CD4-positive, alpha-beta T cell treated with Interleukin-21 for 1 hour (primary cell): ENCODE measurements around the gene HYLS1.
"Not testable (repeated sequence)": the region's sequence is repeated elsewhere in the genome, so short reads cannot be mapped to it uniquely, and the experiment has no call there.

Source experiments
- DNase-seq: peaks from one replicate; pipeline ENCODE4 v3.0.0-alpha.2; 2020

Gene HYLS1

GRCh38 chr11:125903711-125904659 is 16.5 kb downstream of the HYLS1 start, which contains the start of gene DDX25:
Gene DDX25 (plus strand): TSS chr11:125904508. CDS start chr11:125904518, 10 bp downstream.
- peak; percentile 16 for DNase-seq

DNA sequence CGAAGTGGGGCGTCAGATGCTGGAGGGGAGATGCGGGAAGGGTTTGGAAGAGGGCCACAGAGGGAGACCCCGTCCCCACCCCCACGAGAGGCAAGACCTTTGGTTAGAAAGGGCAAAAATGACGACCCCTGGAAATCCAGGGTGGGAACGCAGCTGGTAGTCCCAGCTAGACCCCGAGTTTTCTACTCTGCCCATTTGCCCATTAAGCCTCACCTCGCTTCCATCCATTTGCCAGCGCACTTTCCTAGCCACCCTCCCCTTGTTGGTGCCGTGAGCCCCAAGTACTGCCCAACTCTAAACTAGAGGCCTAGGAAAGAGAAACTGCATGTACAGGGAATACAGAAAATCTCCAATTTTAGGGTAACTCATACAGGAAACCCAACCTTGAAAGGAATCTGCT is 17.2 kb downstream of the HYLS1 start:
- no peak for DNase-seq

DNA sequence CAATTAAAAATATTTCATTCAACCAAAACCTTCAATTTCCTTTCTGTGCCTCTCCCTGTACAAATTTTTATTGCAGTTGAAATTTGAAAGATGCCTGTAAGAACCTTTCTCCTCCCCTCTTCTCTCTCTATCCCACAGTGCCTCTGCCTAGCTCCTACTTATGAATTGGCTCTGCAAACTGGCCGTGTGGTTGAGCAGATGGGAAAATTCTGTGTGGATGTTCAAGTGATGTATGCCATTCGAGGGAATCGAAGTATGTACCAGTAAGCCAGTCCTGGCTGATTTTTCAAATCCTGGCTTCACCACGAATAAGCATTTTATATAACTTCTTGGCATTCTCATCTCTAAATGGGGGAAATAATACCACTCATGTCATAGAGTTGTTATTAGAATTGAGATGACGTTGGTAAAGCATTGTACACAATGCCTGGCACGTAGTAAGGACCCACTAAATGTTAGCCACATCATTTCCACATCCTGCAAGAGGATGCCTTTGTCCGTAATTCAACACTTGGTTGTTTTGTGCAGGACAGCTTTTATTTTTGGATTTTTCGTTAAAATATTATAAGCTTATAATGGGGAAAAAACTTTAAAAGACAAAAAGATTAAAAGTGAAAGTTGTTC is 22.9 kb downstream of the HYLS1 start:
- DNase-seq, result no peak

- not testable (repeated sequence) for DNase-seq
Observed at GRCh38 chr11:125914601-125915000, 27.1 kb downstream of the HYLS1 start.

- DNase-seq, result no peak
Observed at GRCh38 chr11:125916683-125917347, 29.3 kb downstream of the HYLS1 start.

DNA sequence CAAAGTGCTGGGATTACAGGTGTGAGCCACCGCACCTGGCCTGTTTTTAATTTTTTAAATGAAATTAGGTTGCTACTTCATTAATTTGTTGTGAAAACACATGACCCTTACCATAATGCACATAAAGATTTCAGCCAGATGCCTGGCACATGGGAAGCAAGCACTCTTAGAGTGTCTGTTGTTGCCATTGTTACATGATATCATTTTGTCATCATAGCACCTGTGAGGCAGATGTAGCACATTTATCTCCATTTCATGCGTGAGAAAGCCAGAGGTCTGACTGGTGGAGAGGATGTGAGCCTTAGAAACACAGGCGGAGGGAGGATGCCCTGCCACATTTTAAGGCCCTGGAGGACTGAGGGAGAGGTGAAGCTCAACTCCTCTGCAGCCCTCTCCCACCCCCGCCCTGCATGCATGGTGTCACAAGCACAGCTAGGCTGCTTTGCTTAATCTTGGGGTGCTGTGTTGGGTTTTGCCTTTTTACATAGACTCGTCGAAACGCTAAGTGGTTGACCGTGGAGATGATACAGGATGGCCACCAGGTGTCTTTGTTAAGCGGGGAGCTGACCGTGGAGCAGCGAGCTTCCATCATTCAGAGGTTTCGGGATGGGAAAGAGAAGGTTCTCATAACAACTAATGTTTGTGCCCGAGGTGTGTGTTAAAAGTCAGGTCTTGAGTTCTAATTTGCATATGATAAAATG is 30.8 kb downstream of the HYLS1 start:
- DNase-seq, result no peak

GRCh38 chr11:125921042-125921441 is 33.6 kb downstream of the HYLS1 start:
- no peak for DNase-seq

DNA sequence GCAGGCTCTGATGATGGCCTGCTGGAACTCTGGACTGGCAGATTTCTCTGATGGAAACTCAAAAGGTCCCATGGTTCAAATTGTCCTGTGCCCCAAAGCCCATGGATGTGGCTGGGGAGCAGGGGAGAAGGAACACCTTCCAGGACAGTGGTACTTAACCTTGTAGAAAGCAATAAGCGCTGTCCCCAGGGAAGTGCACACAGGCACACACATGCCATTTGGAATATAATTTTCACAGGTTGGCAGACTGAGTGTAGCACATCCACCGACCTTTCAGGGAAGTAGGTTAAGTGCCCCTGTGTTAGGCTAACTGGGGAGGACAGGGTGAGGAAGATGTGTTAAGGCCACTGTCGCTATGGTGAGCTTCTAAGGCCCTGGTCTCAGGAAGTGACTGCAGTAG is 34.7 kb downstream of the HYLS1 start:
- no peak for DNase-seq

DNA sequence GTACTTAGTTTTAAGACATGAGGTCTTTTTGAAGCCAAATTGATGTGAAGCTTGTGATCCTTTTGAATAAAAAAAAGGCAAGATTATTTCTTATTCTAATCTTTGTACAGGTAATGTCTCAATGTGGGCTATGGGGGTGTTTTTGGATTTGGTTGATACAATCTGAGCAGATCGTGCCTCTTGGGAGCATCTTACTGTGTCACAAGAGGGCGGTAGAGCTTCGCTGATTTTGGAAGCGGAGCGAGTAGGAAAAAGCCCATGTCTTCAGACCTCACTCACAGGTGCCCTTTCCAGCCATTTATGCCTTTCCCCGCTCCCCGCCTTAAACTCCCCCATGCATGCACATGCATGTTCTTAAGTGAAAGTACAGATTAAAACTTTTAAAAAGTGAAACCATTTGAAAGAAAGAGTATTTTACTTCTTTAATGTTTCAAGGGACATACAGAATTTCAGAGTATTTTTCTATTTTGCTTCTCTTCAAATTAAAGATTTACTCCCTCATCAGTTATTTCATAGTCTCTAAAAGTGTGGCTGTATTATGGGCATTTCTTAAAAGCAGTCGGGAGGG is 35.6 kb downstream of the HYLS1 start:
- peak; percentile 63 for DNase-seq

DNA sequence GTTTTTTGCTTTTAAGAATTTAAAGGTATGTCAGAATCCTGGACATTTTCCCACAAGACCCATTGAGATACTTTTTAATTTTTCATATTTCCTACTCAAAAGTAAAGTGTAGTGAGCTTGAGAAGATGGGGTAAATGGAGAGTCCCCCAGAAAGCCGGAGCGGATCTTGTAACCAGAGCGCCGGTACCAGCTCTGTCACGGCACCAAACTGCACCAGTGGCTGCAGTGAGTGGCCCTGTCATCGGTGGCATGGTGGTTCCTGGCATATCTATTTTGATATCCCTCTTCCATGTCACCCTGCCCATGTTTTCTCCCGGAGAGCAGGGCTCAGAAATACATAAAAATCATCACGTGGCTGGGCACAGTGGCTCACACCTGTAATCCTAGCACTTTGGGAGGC is 36.2 kb downstream of the HYLS1 start:
- no peak for DNase-seq

DNA sequence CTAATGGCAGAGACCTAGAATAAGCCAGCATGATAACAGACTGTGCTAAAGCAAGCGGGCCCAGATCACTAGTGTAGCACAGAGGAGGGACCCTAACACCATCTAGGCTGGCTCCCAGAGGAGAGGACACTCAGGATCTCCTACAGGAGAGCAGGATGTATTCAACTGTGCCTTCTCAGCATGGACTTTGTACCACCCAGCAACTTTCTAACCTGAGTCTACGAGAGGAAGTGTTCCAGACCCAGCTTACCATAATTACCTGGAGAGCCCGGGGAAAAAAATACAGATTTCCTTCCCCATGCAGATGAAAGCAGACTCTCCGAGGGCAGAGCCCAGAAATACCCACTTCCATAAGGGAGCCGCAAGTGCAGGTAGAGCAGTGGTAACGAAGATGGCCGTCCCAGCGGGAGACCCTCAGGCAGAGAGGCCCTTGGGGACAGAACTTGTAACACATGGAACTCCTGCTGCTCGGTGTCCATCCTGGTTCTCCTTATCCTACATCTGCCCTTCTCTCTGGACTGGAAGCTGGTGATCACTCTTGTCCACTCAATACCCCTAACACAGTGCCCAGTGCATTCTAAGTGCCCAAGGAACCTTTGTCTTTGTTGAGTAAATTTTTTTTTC is 37.0 kb downstream of the HYLS1 start:
- no peak for DNase-seq

- no peak for DNase-seq
Observed at GRCh38 chr11:125925247-125925740, 37.8 kb downstream of the HYLS1 start.

DNA sequence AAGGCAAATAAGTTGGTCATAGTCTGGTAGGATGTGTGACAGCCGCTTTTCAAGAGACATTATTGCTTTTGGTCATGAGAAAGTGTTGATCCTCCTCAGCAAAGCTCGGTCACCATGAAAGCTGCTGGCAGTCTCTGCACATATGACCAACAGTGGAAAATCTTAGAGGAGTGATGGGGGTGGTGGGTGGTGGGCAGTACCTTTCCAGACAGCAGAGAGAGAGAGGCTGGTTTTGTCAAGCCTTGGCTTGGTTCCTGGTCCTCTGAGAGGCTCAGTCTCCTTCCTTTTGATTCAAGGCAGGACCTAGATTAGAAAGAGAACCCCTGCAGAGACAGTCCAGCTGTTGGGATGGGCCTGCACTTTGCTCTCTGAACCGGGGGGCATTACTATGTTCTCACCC is 38.3 kb downstream of the HYLS1 start:
- DNase-seq, result no peak

- DNase-seq, result no peak
Observed at GRCh38 chr11:125926682-125927081, 39.2 kb downstream of the HYLS1 start.

GRCh38 chr11:125929445-125930075 is 42.1 kb downstream of the HYLS1 start:
- no peak for DNase-seq

DNA sequence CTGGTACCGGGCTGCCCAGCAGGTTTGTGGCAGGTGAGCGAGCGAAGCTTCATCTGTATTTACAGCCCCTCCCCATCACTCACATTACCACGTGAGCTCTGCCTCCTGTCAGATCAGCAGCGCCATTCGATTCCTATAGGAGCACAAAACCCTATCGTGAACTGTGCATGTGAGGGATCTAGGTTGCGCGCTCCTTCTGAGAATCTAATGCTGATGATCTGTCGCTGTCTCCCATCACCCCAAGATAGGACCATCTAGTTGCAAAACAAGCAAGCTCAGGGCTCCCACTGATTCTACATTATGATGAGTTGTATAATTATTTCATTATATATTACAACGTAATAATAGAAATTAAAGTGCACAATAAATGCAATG is 42.6 kb downstream of the HYLS1 start:
- no peak for DNase-seq

GRCh38 chr11:125931116-125931515 is 43.6 kb downstream of the HYLS1 start:
- no peak for DNase-seq

DNA sequence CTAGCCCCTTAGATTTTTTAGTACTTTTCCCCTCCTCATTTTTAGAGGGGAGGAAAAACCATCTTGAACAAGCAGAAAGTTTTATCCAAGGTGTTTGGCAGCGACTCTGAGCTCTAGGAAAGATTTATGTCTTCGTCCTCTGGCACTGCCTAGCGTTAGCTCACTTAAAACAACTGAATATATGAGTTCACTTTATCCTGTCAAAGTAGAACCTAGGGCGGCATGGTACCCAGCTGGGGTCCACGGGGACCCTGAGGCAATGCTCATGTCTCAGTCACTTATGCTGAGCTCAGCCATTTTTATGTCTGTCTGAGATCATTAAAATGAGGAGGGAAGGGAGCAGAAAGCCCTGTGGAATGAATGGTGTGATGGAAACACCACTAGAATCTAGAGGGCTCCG is 44.2 kb downstream of the HYLS1 start:
- DNase-seq, result no peak

- DNase-seq, result no peak
Observed at GRCh38 chr11:125932301-125932700, 44.8 kb downstream of the HYLS1 start.

GRCh38 chr11:125933030-125933813 is 45.8 kb downstream of the HYLS1 start:
- DNase-seq, result no peak

- DNase-seq, result no peak
Observed at GRCh38 chr11:125934473-125934872, 47.0 kb downstream of the HYLS1 start.
